ENCODE data around the gene ZNF827.

DNA sequence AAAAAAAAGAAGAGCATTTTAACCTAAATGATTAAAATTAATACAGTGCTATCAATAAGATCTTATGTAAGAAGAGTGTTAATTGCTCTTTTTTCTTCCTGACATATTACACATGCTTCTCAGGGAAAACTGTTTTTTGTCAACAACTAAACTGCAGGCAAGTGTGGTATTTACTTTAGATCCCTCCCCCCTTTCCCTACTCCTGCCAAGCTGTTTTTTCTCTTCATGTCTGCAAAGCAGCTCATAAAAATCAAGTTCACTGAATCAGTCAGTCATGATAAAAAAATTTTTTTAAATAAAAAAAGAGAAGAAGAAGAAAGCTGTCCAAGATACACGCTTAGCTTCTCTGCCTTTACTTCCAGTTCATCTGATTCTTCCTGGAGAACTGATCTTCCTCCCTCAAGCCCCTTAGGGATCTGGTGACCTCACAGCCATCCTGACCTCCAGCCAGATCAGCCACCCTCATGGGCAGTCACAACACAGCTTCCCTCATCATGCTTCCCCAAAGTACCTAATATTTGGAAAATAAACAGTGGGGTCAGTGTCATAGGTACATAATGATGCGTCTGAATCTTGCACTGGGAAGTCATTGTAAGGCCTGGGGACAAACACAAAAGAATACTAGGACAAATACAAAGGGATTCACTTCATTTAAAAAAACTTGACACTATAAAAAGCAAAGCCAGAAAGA is 87.0 kb downstream of the ZNF827 start:
- TF ChIP-seq KLF9 (tag by site-specific recombination; IDR thresholded peaks at IDR 0.05; ENCODE audit: low read depth) (no peak), RBAK (tag by site-specific recombination; IDR thresholded peaks at IDR 0.05) (no peak), ZNF366 (tag by site-specific recombination; conservative IDR thresholded peaks at IDR 0.05) (no peak), ZFP3 (tag by site-specific recombination; IDR thresholded peaks at IDR 0.05; ENCODE audit: low read depth) (no peak), YY1 (tag by site-specific recombination; IDR thresholded peaks at IDR 0.05) (no peak), ZNF37A (tag by site-specific recombination; IDR thresholded peaks at IDR 0.05) (no peak), ZNF670 (tag by site-specific recombination; IDR thresholded peaks at IDR 0.05; ENCODE audit: low read depth) (no peak)
- TF ChIP-seq, protein P1, sequence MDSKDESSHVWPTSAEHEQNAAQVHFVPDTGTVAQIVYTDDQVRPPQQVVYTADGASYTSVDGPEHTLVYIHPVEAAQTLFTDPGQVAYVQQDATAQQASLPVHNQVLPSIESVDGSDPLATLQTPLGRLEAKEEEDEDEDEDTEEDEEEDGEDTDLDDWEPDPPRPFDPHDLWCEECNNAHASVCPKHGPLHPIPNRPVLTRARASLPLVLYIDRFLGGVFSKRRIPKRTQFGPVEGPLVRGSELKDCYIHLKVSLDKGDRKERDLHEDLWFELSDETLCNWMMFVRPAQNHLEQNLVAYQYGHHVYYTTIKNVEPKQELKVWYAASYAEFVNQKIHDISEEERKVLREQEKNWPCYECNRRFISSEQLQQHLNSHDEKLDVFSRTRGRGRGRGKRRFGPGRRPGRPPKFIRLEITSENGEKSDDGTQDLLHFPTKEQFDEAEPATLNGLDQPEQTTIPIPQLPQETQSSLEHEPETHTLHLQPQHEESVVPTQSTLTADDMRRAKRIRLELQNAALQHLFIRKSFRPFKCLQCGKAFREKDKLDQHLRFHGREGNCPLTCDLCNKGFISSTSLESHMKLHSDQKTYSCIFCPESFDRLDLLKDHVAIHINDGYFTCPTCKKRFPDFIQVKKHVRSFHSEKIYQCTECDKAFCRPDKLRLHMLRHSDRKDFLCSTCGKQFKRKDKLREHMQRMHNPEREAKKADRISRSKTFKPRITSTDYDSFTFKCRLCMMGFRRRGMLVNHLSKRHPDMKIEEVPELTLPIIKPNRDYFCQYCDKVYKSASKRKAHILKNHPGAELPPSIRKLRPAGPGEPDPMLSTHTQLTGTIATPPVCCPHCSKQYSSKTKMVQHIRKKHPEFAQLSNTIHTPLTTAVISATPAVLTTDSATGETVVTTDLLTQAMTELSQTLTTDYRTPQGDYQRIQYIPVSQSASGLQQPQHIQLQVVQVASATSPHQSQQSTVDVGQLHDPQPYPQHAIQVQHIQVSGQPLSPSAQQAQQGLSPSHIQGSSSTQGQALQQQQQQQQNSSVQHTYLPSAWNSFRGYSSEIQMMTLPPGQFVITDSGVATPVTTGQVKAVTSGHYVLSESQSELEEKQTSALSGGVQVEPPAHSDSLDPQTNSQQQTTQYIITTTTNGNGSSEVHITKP (tag by site-specific recombination; IDR thresholded peaks at IDR 0.05), result no peak

Data from HEK293 (cell line).